Medulla oblongata (tissue), 1 donor: ENCODE data around the gene CCDC80.

Source experiments
- DNase-seq: peaks from one replicate; pipeline ENCODE4 v3.0.0-alpha.2; 2015; ENCODE audit errors: extremely low spot score

CCDC80 gene, protein sequence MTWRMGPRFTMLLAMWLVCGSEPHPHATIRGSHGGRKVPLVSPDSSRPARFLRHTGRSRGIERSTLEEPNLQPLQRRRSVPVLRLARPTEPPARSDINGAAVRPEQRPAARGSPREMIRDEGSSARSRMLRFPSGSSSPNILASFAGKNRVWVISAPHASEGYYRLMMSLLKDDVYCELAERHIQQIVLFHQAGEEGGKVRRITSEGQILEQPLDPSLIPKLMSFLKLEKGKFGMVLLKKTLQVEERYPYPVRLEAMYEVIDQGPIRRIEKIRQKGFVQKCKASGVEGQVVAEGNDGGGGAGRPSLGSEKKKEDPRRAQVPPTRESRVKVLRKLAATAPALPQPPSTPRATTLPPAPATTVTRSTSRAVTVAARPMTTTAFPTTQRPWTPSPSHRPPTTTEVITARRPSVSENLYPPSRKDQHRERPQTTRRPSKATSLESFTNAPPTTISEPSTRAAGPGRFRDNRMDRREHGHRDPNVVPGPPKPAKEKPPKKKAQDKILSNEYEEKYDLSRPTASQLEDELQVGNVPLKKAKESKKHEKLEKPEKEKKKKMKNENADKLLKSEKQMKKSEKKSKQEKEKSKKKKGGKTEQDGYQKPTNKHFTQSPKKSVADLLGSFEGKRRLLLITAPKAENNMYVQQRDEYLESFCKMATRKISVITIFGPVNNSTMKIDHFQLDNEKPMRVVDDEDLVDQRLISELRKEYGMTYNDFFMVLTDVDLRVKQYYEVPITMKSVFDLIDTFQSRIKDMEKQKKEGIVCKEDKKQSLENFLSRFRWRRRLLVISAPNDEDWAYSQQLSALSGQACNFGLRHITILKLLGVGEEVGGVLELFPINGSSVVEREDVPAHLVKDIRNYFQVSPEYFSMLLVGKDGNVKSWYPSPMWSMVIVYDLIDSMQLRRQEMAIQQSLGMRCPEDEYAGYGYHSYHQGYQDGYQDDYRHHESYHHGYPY

DNA sequence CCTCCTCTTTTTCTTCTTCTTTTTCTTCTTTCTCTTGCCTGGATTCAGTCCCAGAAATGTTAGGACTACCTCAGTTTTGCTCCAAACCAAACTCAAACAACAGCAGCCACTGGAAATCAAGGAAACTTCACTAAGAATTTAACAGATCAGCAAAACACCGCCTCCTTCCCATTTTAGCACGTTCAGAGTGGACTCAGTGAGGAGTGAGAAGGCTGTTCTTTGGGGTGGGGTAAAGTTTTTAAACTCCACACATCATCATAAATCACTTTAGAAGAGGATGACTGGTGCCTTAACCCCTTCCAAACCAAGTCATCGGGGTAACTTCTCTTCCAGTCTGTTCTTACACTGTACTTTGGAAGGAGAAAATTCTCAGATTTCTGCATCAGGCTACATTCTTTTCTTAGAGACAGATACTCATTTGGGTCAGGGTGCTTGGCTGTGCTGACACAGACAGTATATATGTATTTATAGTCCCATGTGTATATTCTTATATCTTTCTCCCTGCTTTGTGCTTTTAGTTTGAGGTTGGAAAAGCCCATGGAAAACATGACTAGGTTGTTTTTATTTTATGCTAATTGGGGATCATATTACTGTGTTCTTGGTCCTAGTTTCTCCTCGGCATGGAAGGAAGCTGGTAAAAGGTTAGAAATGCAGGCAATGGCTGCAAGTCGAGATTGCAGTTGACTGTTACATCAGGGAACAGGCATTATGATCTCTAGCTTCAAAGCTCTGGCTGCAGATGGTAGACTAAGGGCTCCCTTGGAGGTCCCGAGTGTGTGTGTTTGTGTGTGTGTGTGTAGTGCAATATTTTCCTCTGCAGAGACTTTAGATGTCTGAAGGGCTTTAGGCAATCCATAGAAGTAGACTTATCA, at the start of gene CCDC80:
TSS of gene CCDC80 (minus strand) at position 214 of the 872 bp plus-strand sequence. CDS start 1,238 bp downstream, outside the sequence.
- no peak for DNase-seq

DNA sequence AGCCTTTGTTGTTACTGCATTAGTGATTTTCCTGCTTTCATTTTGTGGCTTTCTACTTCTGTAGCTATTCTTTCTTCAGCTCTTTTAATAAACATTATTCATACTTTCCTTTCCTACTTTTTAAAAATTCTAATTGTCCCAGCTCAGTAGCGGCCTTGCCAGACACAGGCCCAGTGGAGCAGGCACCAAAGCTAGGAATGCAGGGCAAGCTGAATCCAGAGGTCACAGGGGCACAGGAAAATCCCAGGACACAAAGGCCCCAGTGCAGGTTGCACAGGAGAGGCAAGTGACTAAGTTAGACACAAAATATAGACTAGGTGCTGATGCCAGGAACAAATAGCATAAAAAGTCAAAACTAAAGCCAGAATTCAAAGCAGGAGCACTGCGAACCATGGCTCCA, 49.0 kb upstream of the CCDC80 start:
- no peak for DNase-seq

DNA sequence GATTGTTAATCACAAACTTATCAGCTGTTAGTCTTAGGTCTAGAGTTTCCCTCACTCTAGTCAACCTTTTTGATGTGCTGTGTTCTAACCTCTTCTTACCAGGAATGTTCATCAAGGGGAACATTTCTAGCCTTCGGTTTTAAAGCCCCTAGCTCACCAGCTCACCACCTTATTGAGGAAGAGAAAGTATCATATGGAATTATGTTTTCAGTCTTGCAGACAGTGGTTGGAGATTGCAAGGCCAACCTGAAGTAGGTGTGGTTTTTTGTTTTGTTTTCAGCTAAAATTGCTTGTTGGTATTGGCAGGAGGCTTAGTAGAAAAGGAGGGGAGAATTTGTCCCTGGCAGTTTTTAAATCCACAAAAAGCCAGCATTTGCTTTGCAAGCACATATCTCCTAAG, 48.4 kb upstream of the CCDC80 start:
- DNase-seq, result no peak

DNA sequence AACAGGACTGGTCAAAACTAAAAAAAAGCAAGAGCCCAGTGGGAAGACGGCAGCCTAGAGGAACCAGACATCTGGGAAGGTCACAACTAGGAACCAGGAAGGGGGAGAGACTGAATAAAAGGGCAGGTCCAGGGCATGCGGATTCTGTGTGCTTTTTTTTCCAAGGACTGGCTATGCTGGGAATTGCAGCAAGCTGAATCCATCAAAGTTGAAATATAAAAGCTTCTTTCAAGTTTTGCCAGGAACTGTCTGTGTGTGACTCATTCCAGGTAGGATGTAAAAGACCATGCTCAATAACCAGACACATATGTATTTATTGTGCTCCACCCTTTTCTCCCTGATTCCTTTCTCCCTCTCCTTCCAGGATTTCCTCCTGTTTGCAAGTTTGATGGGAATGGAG, 47.9 kb upstream of the CCDC80 start:
- DNase-seq, result no peak

DNA sequence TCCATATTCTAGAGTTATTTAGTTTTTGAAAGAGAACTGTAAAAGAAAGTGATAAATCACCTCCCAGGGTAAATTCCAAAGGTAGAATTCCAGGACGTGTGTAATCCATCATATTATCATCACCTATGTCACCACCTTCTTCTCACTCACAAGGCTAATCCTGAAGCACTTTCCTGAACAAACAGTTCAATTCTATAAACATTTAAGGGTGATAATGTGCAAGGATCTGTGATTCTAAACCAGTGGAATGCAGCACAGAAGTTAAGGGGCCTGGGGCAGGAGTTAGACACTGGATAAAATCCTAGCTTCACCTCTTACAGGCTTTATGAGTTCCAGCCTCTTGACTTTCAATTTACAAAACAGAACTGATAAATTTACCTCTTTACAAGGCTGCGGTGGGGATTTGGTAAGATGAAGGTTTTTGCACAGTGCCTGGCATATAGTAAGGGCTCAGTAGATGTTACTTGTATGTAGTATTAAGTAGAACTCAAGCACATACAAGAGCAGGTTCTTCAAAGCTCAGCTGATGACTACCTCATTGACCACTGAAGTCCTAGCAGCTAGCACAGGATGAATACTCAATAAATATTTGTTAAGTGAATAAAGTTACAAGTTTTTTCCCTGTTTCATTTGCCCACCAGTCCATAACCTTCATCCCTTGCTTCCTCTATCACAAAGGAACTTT, 47.3 kb upstream of the CCDC80 start:
- no peak for DNase-seq

DNA sequence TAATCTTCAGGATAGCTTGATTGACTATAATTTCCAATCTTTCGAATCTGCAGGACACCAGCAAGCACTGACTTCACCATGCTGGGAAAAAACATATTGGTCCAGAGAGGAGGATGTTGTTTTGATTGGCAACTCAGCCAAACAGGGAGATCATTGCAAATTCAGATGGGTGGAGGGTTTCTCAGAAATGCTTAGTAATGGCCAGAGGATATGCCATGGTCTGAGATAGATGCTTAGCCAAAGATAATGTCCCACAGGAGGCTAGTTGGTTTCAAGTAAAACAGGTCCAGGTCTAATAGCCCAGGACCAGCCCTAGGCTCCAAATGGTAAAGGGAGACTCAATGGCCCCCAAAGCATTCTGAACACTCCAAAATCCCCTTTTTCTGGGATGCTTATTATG, 46.7 kb upstream of the CCDC80 start:
- no peak for DNase-seq

DNA sequence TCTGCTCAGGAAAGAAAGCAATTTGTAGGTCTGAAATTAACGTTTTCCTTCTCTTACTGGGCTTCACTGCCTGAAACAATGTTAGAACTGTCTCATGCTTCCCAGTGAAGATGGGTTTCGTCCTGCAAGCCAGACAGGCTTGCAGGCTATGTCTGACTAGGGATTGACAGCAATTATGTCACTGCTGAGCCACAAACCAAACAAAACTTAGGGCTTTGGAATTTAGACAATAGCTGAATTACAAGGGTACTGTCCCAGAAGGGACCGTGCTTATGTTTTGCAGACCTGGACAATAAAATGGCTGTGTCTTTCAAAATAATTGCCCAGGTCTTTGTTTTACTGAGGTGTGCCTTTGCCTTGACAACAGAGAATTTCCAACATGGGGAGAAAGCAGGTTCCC, 46.3 kb upstream of the CCDC80 start:
- no peak for DNase-seq

DNA sequence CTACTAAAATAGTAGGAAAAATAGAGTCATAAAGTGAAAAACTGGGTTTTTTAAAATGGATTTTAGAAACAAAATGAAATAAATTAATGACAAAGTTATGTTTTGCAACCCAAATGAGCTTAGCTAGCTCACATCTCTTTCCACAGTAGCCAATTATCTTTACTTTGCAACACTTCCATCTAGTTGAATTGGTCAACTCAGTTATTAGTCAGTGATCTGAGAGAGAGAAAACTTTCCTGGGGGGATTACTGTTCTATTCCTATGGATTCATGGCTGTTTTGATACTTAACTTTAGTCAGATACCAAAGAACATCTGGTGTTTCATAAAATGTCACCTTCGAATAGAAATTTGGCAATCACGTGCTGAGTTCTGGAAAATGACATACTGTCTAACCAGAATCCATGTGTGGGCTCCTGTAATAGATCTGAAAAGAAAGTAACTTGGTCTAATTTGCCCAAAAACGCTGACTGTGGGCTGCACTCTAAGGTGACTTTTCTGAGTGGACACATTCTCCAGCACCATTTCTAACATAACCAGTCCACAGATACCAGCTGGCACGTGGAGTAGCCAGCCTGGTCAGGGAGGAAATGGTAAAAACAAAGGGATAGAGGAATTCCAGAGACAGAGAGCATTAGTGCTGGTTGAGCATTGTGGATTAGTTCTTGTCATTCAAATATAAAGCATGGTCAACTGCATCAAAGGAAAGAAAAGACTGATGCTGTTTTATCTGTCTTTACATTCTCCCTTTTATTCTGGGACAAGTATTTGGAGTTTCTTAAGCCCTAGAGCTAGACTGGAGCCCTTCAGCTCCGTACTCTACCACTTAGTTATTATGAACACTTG, 45.2 kb upstream of the CCDC80 start:
- no peak for DNase-seq

DNA sequence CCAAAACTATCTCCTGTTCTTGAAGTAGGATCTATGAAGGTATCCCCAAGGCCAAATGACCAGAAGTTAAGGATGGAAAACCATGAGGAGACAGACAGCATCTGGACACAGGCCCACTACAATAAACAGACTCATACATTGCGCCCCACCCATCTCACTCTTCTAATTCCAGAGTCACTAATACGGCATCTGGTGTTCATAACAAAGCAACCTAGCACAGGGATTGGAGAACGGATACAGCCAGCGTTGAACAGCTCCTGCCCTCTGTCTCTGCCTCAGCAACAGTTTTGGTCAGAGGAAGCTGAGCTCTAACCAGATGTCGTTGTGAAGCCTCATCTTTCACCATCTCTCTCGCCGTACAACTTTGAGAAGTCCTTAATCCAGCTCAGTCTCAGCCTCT, 44.5 kb upstream of the CCDC80 start:
- no peak for DNase-seq

DNA sequence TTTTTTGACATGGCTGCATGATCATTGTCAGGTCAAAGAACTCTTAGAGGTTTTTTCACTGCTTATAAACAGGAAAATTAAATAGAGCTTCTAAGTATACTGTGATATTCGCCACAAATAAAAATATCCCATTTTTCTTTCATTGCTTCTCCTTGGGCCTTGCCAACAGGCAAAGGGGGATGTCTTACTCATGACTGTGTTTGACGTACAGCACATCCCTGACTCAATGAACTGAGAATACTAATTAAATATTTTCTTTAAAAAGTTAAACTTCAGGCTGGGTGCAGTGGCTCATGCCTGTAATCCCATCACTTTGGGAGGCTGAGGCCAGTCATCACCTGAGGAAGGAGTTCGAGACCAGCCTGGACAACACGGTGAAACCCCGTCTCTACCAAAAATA, 41.4 kb upstream of the CCDC80 start:
- no peak for DNase-seq

DNA sequence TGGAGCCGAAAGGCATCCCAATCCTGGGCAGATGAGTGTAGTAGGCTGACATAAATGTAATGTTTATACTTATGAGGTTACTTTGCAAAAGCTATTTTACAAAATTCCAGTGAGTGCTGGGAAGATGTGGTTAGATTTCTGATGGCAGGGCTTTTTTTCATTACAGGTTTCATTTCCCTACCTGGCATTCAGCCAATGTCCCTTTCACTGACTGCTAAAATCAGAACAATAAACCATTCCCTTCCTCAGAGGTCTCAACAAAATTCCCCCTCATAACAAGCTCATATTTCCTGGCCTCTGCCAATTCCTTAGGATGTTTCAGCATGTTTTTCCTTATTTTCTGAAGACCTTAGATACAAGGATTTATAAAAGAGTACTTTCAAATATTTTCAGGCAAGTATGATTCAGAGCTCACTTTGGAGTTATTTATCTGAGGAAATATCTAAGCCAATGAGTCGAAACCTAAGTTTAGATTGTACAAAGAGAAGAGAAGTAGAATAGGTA, 40.9 kb upstream of the CCDC80 start:
- peak; percentile 40 for DNase-seq

DNA sequence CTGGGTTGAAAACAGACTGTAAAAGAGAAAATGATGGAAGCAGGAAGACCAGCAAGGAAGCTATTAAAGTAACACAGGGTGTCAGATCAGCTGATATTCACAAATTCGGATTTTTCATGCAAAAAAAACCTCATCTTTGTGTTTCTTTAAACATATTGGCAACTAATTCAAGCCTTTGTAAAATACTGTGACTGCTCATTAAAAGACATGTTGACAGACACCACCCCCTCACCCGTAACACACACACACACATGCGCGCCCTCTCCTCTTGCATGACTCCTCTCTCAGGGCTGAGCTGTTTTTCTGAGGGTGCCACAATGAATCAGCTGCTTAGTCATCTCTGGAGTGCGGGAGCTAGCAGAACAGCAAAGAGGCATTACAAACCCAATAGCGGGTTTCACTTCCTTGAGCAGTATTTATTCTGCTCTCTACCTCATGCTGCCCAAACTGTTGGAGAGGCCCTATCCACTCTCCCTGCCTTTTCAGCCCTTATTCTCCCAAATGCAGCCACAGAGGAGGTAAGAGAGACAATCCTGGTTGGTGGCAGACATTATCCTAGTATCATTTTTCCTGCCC, 35.8 kb upstream of the CCDC80 start:
- peak; percentile 79 for DNase-seq

DNA sequence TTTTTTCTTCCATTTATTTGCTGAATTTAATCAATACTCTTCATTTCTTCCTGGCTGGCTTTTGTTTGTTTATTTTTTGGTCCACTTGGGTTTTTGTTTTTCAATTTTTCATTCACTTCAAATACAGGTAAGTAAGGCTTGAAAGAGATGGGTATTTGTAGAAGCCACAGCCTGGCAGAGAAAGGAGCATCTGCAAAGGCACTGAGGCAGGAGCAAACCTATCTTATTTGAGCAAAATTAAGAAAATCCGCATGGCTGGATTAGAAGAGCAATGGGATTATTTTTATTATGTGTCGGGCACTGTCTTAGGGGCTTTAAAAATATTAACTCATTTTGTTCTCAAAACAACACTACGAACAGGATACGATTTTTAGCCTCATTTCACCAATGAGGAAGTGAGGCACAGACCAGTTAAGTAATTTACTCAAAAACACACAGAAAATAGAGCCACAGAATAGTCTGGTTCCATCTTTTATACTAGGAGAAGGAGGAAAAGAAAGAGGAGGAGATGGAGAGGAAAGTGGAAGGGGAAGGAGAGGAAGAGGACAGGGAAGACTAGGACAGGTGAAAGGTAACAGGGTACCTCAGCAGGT, 35.1 kb upstream of the CCDC80 start:
- no peak for DNase-seq

DNA sequence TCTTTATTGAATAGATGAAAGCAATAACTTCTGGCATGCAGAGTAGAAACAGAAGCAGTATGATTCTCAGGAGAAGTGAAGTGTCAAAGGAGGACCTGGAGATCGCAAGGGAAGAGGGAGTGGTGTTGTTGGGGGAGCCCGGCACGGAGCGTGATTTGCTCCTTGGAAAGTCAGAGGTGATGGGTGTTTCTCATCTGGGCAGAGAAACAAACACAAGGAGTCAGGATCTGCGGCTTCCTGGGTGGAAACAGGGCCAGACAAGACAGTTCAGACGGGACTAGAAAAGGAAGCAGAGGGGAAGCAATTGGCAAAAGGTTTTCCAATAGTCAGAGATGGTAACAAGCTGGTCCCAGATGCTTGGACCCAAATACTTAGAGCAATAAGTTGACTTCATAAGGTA, 34.4 kb upstream of the CCDC80 start:
- no peak for DNase-seq

DNA sequence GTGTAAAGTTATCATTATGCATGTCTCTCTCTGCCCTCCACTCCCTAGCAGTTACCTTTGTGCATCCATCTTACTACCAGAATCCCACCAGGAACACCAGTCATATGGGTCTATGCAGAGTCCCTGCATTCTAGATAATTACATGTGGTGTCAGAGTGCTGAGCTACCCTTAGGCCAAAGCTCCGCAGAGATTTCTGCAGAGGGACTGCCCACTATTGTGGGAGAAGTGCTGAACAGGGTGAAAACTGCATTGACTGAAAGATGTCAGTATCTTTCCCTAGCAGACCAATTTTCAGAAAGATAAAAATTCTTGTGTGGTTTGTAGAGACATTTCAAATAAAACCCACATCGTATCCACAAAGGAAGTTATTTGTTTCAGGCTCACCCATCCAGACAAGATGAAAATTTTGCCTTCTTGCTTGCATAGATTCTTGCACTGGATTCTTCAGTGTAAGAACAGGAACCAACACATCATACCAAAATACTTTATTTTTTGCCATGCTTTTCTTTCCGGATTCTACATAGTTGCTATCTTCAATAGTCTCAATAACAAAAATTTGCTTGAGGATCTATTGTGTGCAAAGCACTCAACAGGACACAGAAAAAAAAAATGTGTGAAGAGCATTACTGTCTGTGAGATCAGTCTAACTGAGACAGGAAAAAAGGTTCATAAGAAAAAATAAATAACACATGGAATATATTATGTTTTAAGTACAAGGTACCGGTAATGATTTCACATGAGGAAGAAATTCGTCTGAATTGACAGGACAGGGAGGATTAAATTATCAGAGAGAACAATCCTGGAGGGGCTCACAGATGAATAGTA, 32.0 kb upstream of the CCDC80 start:
- no peak for DNase-seq

DNA sequence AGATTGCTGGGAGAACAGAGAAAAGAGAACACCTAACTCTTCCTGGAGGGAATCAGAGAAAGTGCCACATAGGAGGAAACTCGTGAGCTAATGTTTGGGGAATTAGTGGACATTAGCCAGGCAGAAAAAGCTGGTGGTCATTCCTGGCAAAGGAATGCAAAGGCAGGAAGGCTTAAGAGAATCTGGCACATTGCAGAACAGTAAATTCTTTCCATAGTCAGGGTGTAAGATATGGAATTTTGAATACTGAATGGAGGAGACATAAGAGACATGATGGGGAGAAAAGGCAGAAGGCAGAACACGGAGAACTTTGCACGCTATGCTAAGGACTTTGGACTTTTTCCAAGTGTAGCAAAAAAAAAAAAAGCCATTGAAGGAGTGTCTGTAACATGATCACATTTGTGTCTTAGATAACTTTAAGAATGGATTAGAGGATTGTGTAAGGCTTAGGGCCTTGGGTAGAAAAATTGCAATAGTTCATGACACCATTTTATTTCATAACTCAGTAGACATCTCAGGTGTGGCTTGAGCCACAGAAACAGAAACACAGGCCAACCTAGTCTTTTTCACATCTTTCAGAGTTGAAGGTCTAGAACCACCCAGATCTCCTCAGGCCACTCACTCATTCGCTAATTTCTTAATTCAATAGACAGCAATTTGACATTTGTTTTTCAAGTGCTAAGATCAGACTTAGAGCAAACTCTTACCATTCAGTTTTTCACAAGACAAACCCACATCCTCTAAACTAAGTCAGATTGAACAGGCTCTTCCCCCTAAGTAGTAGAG, 31.2 kb upstream of the CCDC80 start:
- no peak for DNase-seq

DNA sequence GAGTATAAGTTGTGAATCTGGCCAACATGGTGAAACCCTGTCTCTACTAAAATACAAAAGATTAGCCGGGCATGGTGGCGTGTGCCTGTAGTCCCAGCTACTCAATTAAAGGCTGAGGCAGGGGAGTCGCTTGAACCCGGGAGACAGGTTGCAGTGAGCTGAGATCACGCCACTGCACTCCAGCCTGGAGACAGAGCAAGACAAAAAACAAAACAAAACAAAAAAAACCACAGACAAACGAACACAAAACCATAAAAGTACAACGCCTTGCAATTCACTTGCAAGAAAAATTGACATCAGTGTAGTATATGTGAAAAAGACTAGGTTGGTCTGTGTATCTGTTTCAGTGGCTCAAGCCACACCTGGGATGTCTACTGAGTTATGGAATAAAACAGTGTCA, 29.9 kb upstream of the CCDC80 start:
- DNase-seq, result no peak

DNA sequence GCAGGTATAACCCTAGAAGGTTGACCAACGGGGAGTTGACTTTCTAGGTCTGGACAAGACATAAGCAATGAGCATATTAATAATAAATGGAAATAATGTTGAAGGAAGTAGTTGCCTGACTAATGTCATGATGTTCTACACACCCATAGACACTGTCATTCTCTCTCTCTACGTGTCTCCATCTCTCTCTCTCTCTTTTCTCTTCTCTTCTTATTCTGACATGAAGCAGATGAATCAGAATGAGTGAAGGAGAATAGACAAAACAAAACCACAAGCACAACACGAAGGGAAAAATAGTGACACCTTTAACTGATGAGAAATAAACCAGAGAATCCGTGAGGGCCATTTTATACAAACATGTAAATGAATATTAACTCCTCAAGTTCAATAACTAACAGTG, 26.7 kb upstream of the CCDC80 start:
- DNase-seq, result no peak
